GM23338 (cell line): ENCODE results near the gene KCNJ16. TPM values are rescaled to one million over a fixed set of nuclear protein-coding genes. Genes with fewer than 3 reads are reported as not detected.

Experiments used
- ATAC-seq: fragments of 200-7000 bp; cut with Tn5 transposase; 3 replicates; pipeline ENCODE4 v1.9.1; 2020
- DNase-seq: peaks from one replicate; pipeline ENCODE4 v3.0.0-alpha.2; 2015; ENCODE audit warnings: low spot score
- H2AFZ ChIP-seq: fragments of 200-600 bp; sonication (generic); 2 replicates; pipeline ENCODE4 v1.8.0; 2016; ENCODE audit warnings: antibody characterized with exemption, mild to moderate bottlenecking, moderate library complexity
- H3F3A ChIP-seq: fragments of 200-600 bp; sonication (generic); replicated peaks from 2 replicates; pipeline ENCODE4 v1.8.0; 2017; ENCODE audit warnings: antibody characterized with exemption, mixed run types, low read depth
- H3K27ac ChIP-seq: fragments of 200-600 bp; sonication (generic); 2 replicates; pipeline ENCODE4 v1.6.1; 2016; ENCODE audit warnings: low read depth
- H3K27me3 ChIP-seq: fragments of 200-600 bp; sonication (generic); 2 replicates; pipeline ENCODE4 v1.8.0; 2016; ENCODE audit warnings: mild to moderate bottlenecking, mixed run types, moderate library complexity; ENCODE audit not compliant: insufficient read depth
- H3K36me3 ChIP-seq: fragments of 200-600 bp; sonication (generic); 2 replicates; pipeline ENCODE4 v1.8.0; 2016; ENCODE audit warnings: mild to moderate bottlenecking; ENCODE audit not compliant: insufficient read depth
- H3K4me1 ChIP-seq: fragments of 200-600 bp; sonication (generic); 2 replicates; pipeline ENCODE4 v1.8.0; 2016; ENCODE audit warnings: mild to moderate bottlenecking, moderate library complexity; ENCODE audit not compliant: insufficient read depth
- H3K4me2 ChIP-seq: fragments of 200-600 bp; sonication (generic); 2 replicates; pipeline ENCODE4 v1.7.1; 2017; ENCODE audit warnings: mixed run types
- H3K4me3 ChIP-seq: fragments of 200-600 bp; sonication (generic); 2 replicates; pipeline ENCODE4 v1.6.1; 2016; ENCODE audit warnings: mixed run types
- H3K79me2 ChIP-seq: fragments of 200-600 bp; sonication (generic); replicated peaks from 2 replicates; pipeline ENCODE4 v1.8.0; 2017; ENCODE audit warnings: mild to moderate bottlenecking; ENCODE audit not compliant: insufficient read depth
- H3K9me2 ChIP-seq: fragments of 200-600 bp; sonication (generic); 2 replicates; pipeline ENCODE4 v1.8.0; 2017; ENCODE audit not compliant: insufficient read depth
- H4K20me1 ChIP-seq: fragments of 200-600 bp; sonication (generic); replicated peaks from 2 replicates; pipeline ENCODE4 v1.8.0; 2017; ENCODE audit warnings: mild to moderate bottlenecking; ENCODE audit not compliant: insufficient read depth
- H3K27ac Mint-ChIP-seq: 2 replicates; pipeline ENCODE4 v1.8.0; 2020; ENCODE audit warnings: inconsistent platforms, mild to moderate bottlenecking, moderate library complexity, mixed read lengths
- H3K27me3 Mint-ChIP-seq: 3 replicates; pipeline ENCODE4 v1.8.0; 2022; ENCODE audit warnings: low read depth, mild to moderate bottlenecking, moderate library complexity, mixed read lengths, inconsistent platforms; ENCODE audit not compliant: insufficient read depth, poor library complexity
- H3K36me3 Mint-ChIP-seq: 3 replicates; pipeline ENCODE4 v1.8.0; 2021; ENCODE audit warnings: low read depth, mild to moderate bottlenecking, inconsistent platforms, moderate library complexity, mixed read lengths
- H3K4me1 Mint-ChIP-seq: 3 replicates; pipeline ENCODE4 v1.8.0; 2020; ENCODE audit warnings: mild to moderate bottlenecking, inconsistent platforms, mixed read lengths
- H3K4me3 Mint-ChIP-seq: 3 replicates; pipeline ENCODE4 v1.8.0; 2021; ENCODE audit warnings: moderate library complexity, mild to moderate bottlenecking, inconsistent platforms, mixed read lengths
- H3K9me3 Mint-ChIP-seq: 3 replicates; pipeline ENCODE4 v1.8.0; 2020; ENCODE audit warnings: moderate library complexity, mild to moderate bottlenecking, inconsistent platforms, mixed read lengths
- CREB1 ChIP-seq: fragments of 250-450 bp; sonication (Bioruptor Pico); IDR thresholded peaks from 2 replicates; pipeline ENCODE4 v1.5.0; 2020; ENCODE audit warnings: low read depth, mild to moderate bottlenecking, moderate library complexity
- JUNB ChIP-seq: IDR thresholded peaks from one replicate; pipeline ENCODE4 v1.6.1; 2016; ENCODE audit warnings: antibody characterized with exemption; ENCODE audit not compliant: unreplicated experiment
- ZNF114 ChIP-seq: fragments of 250-450 bp; sonication (Bioruptor Pico); IDR thresholded peaks from 2 replicates; pipeline ENCODE4 v1.5.0; 2020; ENCODE audit warnings: mild to moderate bottlenecking, moderate library complexity
- polyA plus RNA-seq: library from polyadenylated mRNA; unstranded; fragments of >200 nt; fragmentation: Nextera tagmentation; extraction: Ambion mirVana; gene quantifications from 2 replicates; pipeline ENCODE4 v1.2.1, GENCODE V29; 2016
- total RNA-seq: library from RNA; depleted of rRNA; stranded (reverse); fragments of >200 nt; shearing (Covaris generic); gene quantifications from 2 replicates; pipeline ENCODE4 v1.2.3, GENCODE V29; 2014
- TF ChIP-seq, protein P1 (sequence below), 2 experiments: fragments of 200-600 bp in 1 of 2; sonication (generic) in 1 of 2; conservative IDR thresholded peaks; 2 replicates each; pipeline versions ENCODE4 v1.5.1 to v1.6.1; 2016 to 2017; ENCODE audit warnings: antibody characterized with exemption in 2 of 2, low read depth in 2 of 2, mild to moderate bottlenecking in 2 of 2, moderate library complexity in 1 of 2

The KCNJ16 gene
- total and polyA plus RNA-seq, 2 experiments from 2014 or later = not detected

DNA sequence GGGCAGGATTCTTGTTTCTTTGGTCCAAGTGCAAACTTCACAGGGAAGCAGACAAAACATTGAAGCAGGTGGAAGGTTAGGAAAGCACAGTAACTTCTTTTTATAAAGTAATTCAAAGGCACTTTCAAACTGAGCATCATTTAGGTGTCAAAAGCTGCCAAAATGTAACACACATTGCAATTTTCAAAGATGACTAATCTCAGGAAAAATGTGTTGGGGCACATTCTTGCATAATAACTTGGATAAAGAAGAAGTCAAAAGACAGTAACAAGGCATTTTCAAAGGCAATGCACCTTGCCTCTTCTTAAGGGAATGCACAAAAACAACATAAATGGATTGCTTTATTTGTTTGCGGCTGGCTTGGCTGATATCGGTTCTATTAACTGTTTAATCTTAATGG lies 97.9 kb downstream of the KCNJ16 start:
- ATAC-seq = no peak
- no peaks in the 10 kb centered on the region for H3K9me3 Mint-ChIP-seq
- Histone ChIP-seq H4K20me1 (0 out of 2 replicates have a peak, but pooled peaks cover 4% of the 10 kb centered on the region), H3K36me3 (no peaks in the 10 kb centered on the region), H3K4me2 (no peak overlapping the region), H3F3A (no peaks in the 10 kb centered on the region), H3K79me2 (peaks cover 11% of the 10 kb centered on the region; the same call in 1 of the 2 replicates), H2AFZ (no peak overlapping the region), H3K4me1 (peaks cover 11% of the 10 kb centered on the region), H3K9me2 (no peaks in the 10 kb centered on the region), H3K27me3 (peaks cover 30% of the 10 kb centered on the region), H3K27ac (no peak overlapping the region), H3K4me3 (no peak overlapping the region)
- no peak overlapping the region for H3K27ac Mint-ChIP-seq
- peaks cover 9% of the 10 kb centered on the region for H3K4me1 Mint-ChIP-seq
- TF ChIP-seq CREB1 (CRISPR knock-in tag) = no peak
- peaks cover 10% of the 10 kb centered on the region; the same call in 2 of the 3 replicates for H3K36me3 Mint-ChIP-seq
- no peak overlapping the region for H3K4me3 Mint-ChIP-seq
- no peak for DNase-seq
- peaks cover 15% of the 10 kb centered on the region for H3K27me3 Mint-ChIP-seq

- Mint-ChIP-seq H3K4me1 (peaks cover 13% of the 10 kb centered on the region), H3K27ac (no peak overlapping the region), H3K36me3 (peaks cover 10% of the 10 kb centered on the region; the same call in 2 of the 3 replicates), H3K4me3 (no peak overlapping the region), H3K9me3 (no peaks in the 10 kb centered on the region), H3K27me3 (peaks cover 11% of the 10 kb centered on the region)
- ATAC-seq (no peak), DNase-seq (no peak)
- peaks cover 11% of the 10 kb centered on the region; the same call in 1 of the 2 replicates for H3K79me2 ChIP-seq
- no peak overlapping the region for H2AFZ ChIP-seq
- H3K36me3 ChIP-seq = no peaks in the 10 kb centered on the region
- no peak overlapping the region for H3K4me2 ChIP-seq
- H3K27ac ChIP-seq = no peak overlapping the region
- H3F3A ChIP-seq = no peaks in the 10 kb centered on the region
- peaks cover 19% of the 10 kb centered on the region for H3K4me1 ChIP-seq
- TF ChIP-seq ZNF114 = no peak
- 0 out of 2 replicates have a peak, but pooled peaks cover 4% of the 10 kb centered on the region for H4K20me1 ChIP-seq
- H3K27me3 ChIP-seq = peaks cover 22% of the 10 kb centered on the region
- H3K9me2 ChIP-seq = no peaks in the 10 kb centered on the region
- no peak overlapping the region for H3K4me3 ChIP-seq
Observed at GRCh38 chr17:70173681-70174080, 98.7 kb downstream of the KCNJ16 start.

- no peak for TF ChIP-seq JUNB
- TF ChIP-seq, protein P1, sequence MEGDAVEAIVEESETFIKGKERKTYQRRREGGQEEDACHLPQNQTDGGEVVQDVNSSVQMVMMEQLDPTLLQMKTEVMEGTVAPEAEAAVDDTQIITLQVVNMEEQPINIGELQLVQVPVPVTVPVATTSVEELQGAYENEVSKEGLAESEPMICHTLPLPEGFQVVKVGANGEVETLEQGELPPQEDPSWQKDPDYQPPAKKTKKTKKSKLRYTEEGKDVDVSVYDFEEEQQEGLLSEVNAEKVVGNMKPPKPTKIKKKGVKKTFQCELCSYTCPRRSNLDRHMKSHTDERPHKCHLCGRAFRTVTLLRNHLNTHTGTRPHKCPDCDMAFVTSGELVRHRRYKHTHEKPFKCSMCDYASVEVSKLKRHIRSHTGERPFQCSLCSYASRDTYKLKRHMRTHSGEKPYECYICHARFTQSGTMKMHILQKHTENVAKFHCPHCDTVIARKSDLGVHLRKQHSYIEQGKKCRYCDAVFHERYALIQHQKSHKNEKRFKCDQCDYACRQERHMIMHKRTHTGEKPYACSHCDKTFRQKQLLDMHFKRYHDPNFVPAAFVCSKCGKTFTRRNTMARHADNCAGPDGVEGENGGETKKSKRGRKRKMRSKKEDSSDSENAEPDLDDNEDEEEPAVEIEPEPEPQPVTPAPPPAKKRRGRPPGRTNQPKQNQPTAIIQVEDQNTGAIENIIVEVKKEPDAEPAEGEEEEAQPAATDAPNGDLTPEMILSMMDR (conservative IDR thresholded peaks at IDR 0.05; ENCODE audit: low read depth in 2 of 2) = no peak
- no peak overlapping the region for H2AFZ ChIP-seq
- H3K4me1 ChIP-seq = peaks cover 10% of the 10 kb centered on the region; the same call in 1 of the 2 replicates
- no peak overlapping the region for H3K27ac ChIP-seq
- Mint-ChIP-seq H3K9me3 (no peaks in the 10 kb centered on the region), H3K27me3 (no peaks in the 10 kb centered on the region), H3K4me1 (peaks cover 7% of the 10 kb centered on the region), H3K36me3 (no peaks in the 10 kb centered on the region), H3K4me3 (no peak overlapping the region), H3K27ac (no peak overlapping the region)
- no peaks in the 10 kb centered on the region for H3K9me2 ChIP-seq
- H3K79me2 ChIP-seq = no peaks in the 10 kb centered on the region
- DNase-seq = no peak
- no peak overlapping the region for H3K4me2 ChIP-seq
- no peaks in the 10 kb centered on the region for H3K27me3 ChIP-seq
- no peak for ATAC-seq
- no peaks in the 10 kb centered on the region for H4K20me1 ChIP-seq
- no peaks in the 10 kb centered on the region for H3F3A ChIP-seq
- H3K36me3 ChIP-seq = no peaks in the 10 kb centered on the region
- no peak overlapping the region for H3K4me3 ChIP-seq
Observed at GRCh38 chr17:70181376-70181775, 106.4 kb downstream of the KCNJ16 start.
